NCI-H2081 (cell line): ENCODE data around the gene GRM3.
A peak's percentile ranks its signal among the peaks of the same experiment; 100 is the strongest.

ENCODE experiments used
- DNase-seq, 2 experiments: peaks; one replicate each; lab custom pipeline; 2025; lab: John Stamatoyannopoulos, UW

GRM3 gene

GRCh38 chr7:86904949-86905834 is 261.5 kb downstream of the GRM3 start:
- peak; percentile 31 to 43 for DNase-seq

DNA sequence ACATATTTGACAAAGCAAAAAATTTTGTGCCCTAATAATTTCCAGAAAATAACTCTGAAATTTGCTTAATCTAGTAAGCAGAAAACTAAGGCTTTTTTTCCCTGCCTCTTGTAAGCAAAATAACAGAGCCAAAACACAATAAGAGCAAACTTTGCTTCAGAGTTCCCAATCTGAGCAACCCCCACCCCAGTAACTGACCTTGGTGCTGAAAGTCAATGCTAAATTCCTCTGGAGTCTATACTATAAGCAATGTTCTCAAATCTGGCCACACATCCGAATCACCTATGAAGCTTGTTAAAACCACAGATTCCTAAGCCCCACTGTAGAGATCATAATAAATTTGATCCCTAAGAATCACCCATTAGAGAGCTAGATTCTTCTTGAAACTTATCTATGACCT is 265.2 kb downstream of the GRM3 start:
- DNase-seq = no peak

GRCh38 chr7:86911659-86912058 is 267.9 kb downstream of the GRM3 start:
- no peak for DNase-seq

DNA sequence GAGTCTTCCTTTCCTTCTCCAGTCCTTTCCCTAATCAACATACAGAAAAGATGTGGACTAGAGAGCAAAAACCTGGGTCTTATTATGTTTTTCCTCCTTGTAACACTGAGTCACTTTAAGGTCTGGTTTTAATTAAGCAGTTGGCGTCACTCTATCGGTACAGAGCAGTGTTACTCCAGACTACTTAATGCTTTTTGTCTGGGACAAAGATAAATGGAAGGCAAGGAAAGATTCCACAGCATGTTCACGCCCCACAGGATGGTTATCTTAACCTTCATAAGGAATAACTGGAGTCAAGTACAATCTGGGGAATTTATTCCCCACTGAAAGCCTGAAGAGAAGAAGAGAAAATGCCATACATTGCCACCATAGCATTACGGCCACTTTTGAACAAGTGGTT is 270.0 kb downstream of the GRM3 start:
- DNase-seq = no peak
